OCI-LY1 (cell line): Measurements from ENCODE around the gene PSORS1C2.

Experiments
- EZH2 ChIP-seq: fragments of 200-600 bp; sonication (generic), shearing (Covaris generic); IDR thresholded peaks from 2 replicates; pipeline ENCODE4 v1.8.0; 2017; ENCODE audit warnings: borderline replicate concordance, mixed run types, mild to moderate bottlenecking, antibody characterized with exemption, low read length, moderate library complexity, mixed read lengths
- TF ChIP-seq, protein P1 (sequence below): fragments of 200-600 bp; sonication (generic), shearing (Covaris generic); IDR thresholded peaks from 2 replicates; pipeline ENCODE4 v1.5.1; 2017; ENCODE audit warnings: mild to moderate bottlenecking, antibody characterized with exemption, low read length, moderate library complexity, mixed read lengths

DNA sequence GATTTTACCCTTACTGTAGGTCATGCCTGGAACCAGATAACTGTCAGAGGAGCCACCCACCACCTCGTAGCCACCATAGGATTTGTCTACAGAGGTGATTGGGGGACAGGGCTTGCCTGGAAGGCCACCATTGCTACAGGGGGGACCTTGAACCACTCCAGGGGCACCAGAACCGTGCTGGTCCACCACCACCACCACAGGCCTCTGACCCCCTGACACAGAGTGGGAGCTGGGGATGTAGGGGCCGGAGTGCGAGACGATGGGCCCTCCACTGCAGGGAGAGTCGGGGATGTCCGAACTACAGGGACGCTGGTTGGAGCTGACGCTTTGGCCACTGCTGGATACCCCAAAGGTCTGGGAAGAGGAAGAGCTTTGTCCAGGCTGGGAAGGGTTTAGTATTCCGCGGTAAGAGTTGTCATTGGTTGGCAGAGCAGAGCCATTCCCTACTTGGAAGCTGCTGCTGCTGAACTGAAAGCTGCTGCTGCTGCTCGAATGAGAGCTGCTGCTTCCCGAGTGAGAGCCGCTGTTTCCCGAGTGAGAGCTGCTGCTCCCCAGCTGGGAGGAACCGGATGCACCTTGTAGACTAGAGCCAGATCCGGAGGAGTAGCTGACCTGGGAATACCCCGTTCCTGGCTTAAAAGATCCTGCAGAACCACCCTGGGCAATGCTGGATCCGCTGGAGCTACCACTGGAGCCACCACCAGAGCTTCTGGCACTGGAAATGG lies 22.0 kb downstream of the PSORS1C2 start:
- TF ChIP-seq, protein P1, sequence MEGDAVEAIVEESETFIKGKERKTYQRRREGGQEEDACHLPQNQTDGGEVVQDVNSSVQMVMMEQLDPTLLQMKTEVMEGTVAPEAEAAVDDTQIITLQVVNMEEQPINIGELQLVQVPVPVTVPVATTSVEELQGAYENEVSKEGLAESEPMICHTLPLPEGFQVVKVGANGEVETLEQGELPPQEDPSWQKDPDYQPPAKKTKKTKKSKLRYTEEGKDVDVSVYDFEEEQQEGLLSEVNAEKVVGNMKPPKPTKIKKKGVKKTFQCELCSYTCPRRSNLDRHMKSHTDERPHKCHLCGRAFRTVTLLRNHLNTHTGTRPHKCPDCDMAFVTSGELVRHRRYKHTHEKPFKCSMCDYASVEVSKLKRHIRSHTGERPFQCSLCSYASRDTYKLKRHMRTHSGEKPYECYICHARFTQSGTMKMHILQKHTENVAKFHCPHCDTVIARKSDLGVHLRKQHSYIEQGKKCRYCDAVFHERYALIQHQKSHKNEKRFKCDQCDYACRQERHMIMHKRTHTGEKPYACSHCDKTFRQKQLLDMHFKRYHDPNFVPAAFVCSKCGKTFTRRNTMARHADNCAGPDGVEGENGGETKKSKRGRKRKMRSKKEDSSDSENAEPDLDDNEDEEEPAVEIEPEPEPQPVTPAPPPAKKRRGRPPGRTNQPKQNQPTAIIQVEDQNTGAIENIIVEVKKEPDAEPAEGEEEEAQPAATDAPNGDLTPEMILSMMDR, result no peak
- no peak for TF ChIP-seq EZH2
